Hematopoietic multipotent progenitor cell treated with erythropoietin and hydrocortisone succinate and interleukin-3 and kit ligand, for 17 days (in vitro differentiated cells): Measurements from ENCODE around the gene PTPRF.

Source experiments
- DNase-seq: peaks from one replicate; pipeline ENCODE4 v3.0.0-alpha.2; 2015; ENCODE audit warnings: low spot score

The PTPRF gene

GRCh38 chr1:43608827-43609226, 78.1 kb downstream of the PTPRF start:
- DNase-seq: no peak

GRCh38 chr1:43610339-43610738, 79.7 kb downstream of the PTPRF start:
- DNase-seq: no peak

GRCh38 chr1:43611950-43612349, 81.3 kb downstream of the PTPRF start:
- no peak for DNase-seq

GRCh38 chr1:43612406-43612805, 81.7 kb downstream of the PTPRF start:
- DNase-seq: no peak

- no peak for DNase-seq
Observed at GRCh38 chr1:43613075-43613942, 82.6 kb downstream of the PTPRF start.

- DNase-seq: no peak
Observed at GRCh38 chr1:43614211-43614610, 83.5 kb downstream of the PTPRF start.

DNA sequence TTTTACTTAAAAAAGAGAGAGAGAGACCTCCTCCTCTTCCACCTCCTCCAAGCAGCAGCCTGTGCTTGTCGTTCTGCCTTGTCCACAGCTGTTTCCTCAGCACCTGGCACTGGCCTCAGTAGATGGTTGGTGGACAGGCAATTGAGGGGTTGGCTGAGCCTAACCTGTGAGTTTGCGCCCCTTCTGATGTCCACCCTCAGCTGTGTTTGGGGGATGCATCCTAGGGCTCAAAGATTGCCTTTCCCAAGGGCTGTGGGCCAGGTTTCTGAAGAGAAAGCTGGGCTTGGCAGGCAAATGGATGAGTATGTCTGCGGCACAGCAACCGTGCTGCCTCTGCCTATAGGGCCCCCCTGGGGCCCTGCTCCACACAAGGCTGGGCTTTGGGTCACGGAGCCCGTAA, 84.2 kb downstream of the PTPRF start:
- no peak for DNase-seq

GRCh38 chr1:43616383-43616782, 85.7 kb downstream of the PTPRF start:
- DNase-seq: no peak

GRCh38 chr1:43617011-43617410, 86.3 kb downstream of the PTPRF start:
- no peak for DNase-seq

- no peak for DNase-seq
Observed at GRCh38 chr1:43617668-43618067, 87.0 kb downstream of the PTPRF start.

GRCh38 chr1:43618521-43619313, 88.0 kb downstream of the PTPRF start:
- DNase-seq: no peak

GRCh38 chr1:43619314-43619790, 88.7 kb downstream of the PTPRF start:
- no peak for DNase-seq

DNA sequence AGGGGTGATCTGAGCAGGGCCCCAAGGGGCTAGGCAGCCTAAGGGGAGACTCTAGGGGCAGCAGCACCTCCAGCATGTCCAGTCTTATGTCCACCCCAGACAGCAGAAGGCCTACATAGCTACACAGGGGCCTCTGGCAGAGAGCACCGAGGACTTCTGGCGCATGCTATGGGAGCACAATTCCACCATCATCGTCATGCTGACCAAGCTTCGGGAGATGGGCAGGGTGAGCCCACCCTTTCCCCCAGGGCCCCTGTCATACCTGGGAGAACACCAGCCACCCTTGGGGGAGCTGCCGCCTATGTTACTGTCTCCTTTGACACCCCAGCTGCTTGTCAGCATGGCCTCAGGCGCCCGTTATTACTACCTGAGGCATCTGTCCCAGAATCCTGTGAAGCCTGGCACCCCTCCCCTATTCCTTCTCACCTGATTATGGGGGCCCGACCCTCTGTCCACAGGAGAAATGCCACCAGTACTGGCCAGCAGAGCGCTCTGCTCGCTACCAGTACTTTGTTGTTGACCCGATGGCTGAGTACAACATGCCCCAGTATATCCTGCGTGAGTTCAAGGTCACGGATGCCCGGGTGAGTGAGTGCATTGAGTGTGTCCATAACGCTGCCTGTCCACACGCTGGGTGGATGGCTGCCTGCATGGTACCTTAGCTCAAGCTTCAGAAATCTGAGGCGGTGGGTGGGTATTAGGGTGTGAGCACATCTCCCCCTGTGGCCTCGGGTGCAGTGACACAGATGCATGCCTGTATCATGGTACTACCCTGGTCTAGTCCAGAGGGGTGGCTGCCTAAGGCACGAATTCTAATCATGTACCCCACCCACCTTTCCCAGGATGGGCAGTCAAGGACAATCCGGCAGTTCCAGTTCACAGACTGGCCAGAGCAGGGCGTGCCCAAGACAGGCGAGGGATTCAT, 89.6 kb downstream of the PTPRF start:
- DNase-seq: no peak

DNA sequence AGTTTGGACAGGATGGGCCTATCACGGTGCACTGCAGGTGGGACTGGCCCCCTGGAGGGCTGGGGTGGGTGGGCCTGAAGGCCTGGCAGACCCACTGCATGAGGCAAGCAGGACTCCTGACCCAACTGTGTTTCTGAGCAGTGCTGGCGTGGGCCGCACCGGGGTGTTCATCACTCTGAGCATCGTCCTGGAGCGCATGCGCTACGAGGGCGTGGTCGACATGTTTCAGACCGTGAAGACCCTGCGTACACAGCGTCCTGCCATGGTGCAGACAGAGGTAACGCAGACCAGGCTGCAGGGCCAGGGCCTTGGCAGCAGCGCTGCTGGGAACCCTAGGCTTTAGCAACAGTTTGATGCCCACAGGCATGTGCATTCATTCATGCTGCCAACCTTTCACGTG, 90.3 kb downstream of the PTPRF start:
- no peak for DNase-seq

GRCh38 chr1:43621386-43621785, 90.7 kb downstream of the PTPRF start:
- DNase-seq: no peak

DNA sequence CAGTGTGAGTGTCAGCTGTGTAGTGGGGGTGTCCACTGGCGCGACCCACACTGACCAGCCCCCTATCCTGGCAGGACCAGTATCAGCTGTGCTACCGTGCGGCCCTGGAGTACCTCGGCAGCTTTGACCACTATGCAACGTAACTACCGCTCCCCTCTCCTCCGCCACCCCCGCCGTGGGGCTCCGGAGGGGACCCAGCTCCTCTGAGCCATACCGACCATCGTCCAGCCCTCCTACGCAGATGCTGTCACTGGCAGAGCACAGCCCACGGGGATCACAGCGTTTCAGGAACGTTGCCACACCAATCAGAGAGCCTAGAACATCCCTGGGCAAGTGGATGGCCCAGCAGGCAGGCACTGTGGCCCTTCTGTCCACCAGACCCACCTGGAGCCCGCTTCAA, 91.2 kb downstream of the PTPRF start:
- no peak for DNase-seq

GRCh38 chr1:43622471-43622870, 91.8 kb downstream of the PTPRF start:
- no peak for DNase-seq

- DNase-seq: no peak
Observed at GRCh38 chr1:43622901-43623780, 92.5 kb downstream of the PTPRF start.

- DNase-seq: no peak
Observed at GRCh38 chr1:43625063-43625780, 94.5 kb downstream of the PTPRF start.

DNA sequence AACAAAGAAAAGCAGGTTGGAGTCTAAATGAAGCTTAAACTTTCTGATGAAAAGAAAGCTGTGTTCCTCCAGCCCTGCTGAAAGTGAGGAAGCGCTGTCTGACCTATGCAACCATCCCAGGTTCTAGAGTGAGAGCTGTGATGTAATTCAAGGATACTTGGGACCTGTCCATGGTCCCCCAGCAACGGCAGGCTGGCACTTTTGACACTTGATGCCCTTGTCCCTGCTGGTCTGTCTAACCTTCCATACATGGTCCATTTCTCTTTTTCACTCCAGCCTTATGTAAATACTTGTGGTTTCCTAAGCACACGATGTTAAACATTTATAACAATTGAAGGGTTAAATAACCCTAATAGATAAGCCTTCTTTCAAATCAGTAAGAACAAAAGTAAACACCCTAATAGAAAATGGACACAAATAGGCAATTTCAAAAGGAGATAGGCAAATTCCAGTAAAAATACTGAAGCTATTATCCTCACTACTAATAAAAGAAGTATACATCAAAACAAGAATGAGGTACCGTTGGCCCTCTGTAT, 101.5 kb downstream of the PTPRF start:
- no peak for DNase-seq
